NCI-H2107 (cell line): Measurements from ENCODE around the gene DCTN2.
A peak's percentile ranks its signal among the peaks of the same experiment; 100 is the strongest.
"Not testable (repeated sequence)": the region's sequence is repeated elsewhere in the genome, so short reads cannot be mapped to it uniquely, and the experiment has no call there.

Source experiments
- DNase-seq: peaks from one replicate; lab custom pipeline; 2025; lab: John Stamatoyannopoulos, UW

DCTN2 gene

DNA sequence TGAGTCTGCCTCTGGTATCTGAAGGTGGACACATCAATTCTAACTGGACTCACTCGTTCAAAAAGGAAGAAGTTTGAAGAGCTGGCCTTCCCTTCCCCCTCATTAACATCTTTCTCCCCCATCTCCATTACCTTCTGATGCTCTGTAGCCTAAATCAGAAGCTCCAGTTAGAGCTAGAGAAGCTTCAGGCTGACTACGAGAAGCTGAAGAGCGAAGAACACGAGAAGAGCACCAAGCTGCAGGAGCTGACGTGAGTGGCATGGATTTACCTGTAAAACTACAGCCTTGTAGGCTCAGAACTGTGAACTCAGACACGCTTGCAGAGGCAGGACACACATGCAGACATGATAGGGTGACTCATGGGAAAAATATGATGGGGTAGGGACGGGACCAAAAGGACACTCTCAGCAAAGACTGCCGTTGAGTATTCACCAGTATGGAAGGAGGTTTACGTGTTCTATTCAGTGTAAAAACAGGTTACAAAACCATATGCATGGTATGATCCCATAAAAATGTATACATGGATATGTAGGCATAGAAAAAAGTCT, 29.7 kb upstream of the DCTN2 start:
- DNase-seq = no peak

- DNase-seq = no peak
Observed at GRCh38 chr12:57575771-57576612, 29.0 kb upstream of the DCTN2 start.

GRCh38 chr12:57574795-57575194, 27.8 kb upstream of the DCTN2 start:
- DNase-seq = no peak

DNA sequence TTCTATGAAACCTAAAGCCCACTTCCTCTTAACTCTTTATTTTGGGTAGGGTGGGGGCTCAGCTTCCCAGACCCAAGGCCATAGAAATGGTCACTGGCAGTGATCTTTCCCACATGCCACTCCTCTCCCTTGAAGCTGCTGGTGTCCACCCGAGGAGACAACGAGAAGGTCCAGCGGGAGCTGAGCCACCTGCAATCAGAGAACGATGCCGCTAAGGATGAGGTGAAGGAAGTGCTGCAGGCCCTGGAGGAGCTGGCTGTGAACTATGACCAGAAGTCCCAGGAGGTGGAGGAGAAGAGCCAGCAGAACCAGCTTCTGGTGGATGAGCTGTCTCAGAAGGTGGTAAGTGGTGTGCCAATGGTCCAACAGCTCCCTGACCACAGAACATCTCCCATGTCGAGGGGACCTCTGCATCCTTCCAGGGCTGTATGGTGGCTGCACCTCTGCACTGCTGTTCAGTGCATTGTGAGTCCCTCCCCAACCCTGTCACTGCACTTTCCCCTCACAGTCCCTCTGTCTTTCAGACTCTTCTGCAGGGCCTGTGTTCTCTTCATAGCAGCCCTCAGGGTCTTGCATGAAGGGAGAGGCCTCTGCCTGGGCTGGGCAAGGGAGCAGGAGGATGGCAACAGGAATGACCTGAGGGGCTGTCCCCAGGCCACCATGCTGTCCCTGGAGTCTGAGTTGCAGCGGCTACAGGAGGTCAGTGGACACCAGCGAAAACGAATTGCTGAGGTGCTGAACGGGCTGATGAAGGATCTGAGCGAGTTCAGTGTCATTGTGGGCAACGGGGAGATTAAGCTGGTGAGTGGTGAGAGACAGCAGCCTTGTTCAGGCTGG, 25.2 kb upstream of the DCTN2 start:
- no peak for DNase-seq

- not testable (repeated sequence) for DNase-seq
Observed at GRCh38 chr12:57570438-57570837, 23.4 kb upstream of the DCTN2 start.

- no peak for DNase-seq
Observed at GRCh38 chr12:57569858-57570257, 22.9 kb upstream of the DCTN2 start.

GRCh38 chr12:57568838-57569237, 21.8 kb upstream of the DCTN2 start:
- no peak for DNase-seq

- no peak for DNase-seq
Observed at GRCh38 chr12:57564178-57564740, 17.3 kb upstream of the DCTN2 start.

- no peak for DNase-seq
Observed at GRCh38 chr12:57563358-57563757, 16.4 kb upstream of the DCTN2 start.

GRCh38 chr12:57561117-57561516, 14.1 kb upstream of the DCTN2 start:
- not testable (repeated sequence) for DNase-seq

- no peak for DNase-seq
Observed at GRCh38 chr12:57560516-57560915, 13.5 kb upstream of the DCTN2 start.

DNA sequence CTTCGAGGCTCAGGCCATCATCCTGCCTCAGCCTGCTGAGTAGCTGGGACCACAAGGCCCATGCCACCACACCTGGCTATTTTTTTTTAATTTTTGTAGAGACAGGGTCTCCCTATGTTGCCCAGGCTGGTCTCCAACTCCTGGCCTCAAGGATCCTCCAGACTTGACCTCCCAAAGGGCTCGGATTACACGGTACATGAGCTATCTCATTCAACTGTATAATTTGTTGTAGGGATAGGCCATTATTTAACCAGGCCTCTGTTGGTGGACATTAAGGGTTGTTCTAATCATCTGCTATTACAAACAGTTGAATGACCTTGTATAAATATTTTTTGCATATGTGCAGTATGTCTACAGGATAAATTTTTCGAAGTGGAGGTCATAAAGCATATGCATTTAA, 11.9 kb upstream of the DCTN2 start:
- no peak for DNase-seq

GRCh38 chr12:57554897-57555296, 7.9 kb upstream of the DCTN2 start:
- DNase-seq = no peak

DNA sequence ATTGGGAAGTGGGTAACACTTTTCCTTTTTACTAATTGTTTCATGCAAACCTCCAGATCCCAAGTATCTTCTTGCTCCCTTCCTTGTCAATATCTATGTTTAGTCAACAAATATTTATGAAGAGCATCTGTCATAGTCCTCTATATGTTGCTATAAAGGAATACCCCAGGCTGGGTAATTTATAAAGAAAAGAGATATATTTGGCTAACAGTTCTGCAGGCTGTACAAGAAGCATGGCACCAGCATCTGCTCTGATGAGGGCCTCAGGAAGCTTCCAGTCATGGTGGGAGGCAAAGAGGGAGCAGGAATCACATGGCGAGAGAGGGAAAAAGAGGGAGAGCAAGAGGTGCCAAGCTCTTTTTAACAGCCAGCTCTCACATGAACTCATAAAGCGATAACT, 7.5 kb upstream of the DCTN2 start:
- DNase-seq = no peak

DNA sequence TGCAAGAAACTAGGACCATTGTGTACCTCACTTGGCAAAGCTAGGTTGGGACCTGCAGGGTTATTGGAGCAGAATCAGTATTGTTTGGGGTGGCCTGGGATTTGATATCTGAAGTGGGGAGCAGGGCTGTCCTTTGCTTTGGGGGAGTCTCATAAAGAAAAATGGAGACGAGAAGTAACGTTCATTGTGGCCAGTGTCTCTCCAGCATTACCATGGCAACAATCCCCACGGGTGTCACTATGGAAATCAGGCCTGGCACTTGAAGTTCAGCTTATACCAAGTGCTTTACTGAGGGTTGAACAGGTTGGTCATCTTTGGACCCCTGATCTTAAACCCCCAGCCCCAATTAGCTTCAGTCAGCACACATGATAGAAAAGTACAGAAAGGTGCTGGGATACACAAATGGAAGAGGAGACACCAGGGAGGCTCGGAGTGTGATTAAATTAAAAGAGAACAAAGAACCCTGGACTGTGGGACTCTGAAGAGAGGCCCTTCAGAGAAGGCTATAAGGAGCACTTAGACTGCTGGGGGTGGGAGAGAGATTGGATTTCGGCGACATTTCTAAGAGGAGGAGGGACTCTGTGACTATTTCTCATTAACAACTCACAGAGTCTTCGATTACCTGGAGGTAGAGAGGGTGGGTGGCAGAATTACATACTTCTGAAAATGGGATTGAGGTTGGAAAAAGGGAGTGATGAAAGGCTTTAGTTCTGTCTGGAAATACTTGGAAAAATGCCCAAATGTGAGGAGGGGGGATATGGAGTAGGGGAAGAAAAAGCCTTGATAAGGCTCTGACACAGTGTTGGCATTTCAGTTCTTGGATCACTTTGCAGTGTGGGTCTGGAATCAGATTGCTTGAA, 6.6 kb upstream of the DCTN2 start:
- DNase-seq = peak; percentile 47

GRCh38 chr12:57552835-57553313, 5.9 kb upstream of the DCTN2 start:
- no peak for DNase-seq

DNA sequence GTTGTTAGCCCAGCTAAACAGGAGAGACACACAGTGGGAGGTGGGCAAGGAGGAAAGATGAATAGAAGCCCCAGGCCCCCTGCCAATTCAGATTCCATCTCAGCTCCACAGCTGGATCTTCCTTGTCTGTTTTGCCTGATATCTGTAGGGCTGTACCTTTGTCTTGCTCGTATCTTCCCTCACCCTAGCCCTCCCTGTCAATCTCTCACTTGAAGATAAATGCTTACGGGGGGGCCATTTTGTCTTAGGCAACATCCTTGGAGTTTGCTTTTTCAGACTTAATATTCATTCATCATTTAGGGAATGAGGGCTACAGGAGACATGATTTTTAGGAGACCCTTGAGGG, 5.3 kb upstream of the DCTN2 start:
- no peak for DNase-seq

DNA sequence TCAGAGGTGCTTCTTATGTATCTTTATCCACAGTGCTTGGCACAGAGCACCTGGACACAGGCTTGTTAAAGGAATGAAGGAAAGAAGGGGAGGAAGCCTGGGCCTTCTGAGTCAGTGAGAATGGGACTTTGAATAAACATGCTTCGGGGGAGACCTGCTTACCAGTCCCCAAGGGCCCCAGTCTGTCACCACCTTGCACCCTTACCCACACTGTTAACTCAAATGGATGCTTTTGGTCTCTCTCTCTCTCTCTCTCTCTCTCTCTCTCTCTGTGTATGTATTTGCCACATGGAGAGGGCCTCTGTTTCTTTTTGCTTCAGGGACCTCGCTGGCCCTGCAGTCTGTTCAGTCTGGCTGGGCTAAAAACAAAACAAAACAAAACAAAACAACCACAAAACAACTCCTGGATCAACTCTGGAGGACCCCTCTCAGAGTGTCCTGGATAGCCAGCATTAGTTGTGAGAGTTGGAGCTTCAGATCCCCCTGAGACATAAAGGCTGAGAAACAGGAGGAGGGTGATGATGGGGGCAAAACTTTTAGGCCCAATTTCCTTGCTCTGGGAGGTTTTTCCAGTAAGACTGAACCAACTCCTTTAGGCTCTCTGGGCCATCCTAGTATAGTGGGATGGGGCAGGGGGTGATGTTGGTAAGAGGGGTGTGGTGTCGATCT, 4.8 kb upstream of the DCTN2 start:
- DNase-seq = no peak

DNA sequence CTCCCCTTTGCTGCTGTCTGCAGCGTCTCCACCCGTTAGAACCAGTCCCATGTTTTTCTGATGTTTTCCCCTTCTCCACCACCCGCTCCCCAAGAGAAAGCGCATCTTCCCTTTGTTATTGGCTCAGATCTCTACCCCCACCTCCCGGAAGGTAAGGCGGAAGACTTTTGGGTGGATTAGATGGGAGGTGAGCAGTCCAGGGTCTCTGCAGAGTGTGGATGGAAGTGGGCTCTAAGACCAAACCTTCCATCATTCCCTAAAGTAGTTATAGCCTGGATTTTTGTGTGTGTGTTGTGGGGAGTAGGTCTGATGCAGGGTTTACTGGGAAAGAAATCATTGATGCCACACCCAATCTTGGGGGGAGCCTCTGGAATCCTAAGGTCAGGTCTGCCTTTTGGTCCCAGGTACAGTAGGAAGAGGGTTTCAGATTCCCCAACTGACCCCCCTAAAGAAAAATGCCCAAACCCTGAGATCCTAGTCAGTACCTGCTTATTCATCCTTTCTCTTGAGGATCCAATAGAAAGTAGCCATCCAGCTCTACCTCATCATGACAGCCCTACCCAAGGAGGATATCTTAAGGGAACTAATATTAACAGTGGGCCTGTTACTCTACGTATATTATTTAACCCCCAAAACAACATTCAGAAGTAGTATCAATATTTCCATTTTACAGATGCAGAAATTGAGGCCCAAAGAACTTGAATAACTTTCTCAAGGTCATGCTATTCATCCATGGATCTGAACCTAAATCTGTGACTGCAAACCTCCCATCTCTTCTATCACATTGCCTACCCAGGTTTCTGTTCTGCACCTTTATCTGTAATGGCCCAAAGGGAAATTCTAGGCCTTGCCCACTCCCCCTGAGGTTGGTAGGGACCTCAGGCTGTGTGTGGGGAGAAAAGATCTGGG, 3.9 kb upstream of the DCTN2 start:
- DNase-seq = no peak
